ENCODE data around the gene GLIPR2. TPM values are rescaled to one million over a fixed set of nuclear protein-coding genes. Genes with fewer than 3 reads are reported as not detected.

GLIPR2 gene
- polyA plus RNA-seq, 1 of the 3 experiments (the other 2 are of a cell fraction): 38.3 TPM

- TF ChIP-seq PBX3 (IDR thresholded peaks at IDR 0.05): peak; percentile 71
- TF ChIP-seq POLR2AphosphoS5 (IDR thresholded peaks at IDR 0.05; ENCODE audit: low read depth, low read length): 0 out of 2 replicates have a peak, but pooled peaks have one; percentile 19
Measured at GRCh38 chr9:36113999-36114398, 22.5 kb upstream of the GLIPR2 start (continued).

DNA sequence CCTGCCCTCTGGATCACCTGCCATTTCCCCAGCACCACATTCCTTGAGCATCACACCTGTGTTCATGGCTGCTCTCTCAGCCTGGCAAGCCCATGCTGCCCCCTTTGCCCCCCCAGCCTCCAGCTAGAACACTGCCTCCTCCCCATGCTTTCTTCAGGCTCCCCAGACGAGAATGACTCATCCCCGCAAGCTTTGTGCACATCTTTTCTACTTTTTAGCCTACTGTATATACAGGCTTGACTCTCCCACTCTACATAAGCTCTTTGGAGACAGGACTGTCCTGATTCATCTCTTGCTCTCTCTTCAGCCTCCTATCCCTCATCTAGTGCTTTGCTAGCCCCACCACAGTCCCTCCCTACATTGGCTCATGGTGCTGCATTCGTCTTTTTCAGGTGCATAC is 19.9 kb upstream of the GLIPR2 start:
- Histone ChIP-seq H4K20me1 (ENCODE audit: insufficient read depth) (no peaks in the 10 kb centered on the region), H3K9me3 (no peaks in the 10 kb centered on the region), H3K36me3 (replicated peaks in 1 of 2; ENCODE audit: control insufficient read depth in 1 of 2, insufficient read depth in 2 of 2, low read length in 1 of 2) (peaks cover 25 to 33% of the 10 kb centered on the region in 2 experiments), H3K9me2 (no peaks in the 10 kb centered on the region), H3K4me3 (ENCODE audit: low read depth in 2 of 2, low read length in 1 of 2) (no peak overlapping the region), H3K27me3 (ENCODE audit: insufficient read depth) (no peaks in the 10 kb centered on the region), H3K4me2 (no peak overlapping the region), H3K9ac (no peak overlapping the region), H3K4me1 (ENCODE audit: control insufficient read depth in 1 of 2, insufficient read depth in 2 of 2, low read depth in 1 of 2, low read length in 1 of 2) (peaks cover 0 to 7% of the 10 kb centered on the region in 2 experiments; a peak in 2 of 4 replicates), H2AFZ (ENCODE audit: low read depth) (no peak overlapping the region), H3K27ac (ENCODE audit: low read depth in 2 of 2, low read length in 1 of 2) (no peak overlapping the region), H3K79me2 (ENCODE audit: insufficient read depth) (no peaks in the 10 kb centered on the region), H3F3A (replicated peaks; ENCODE audit: insufficient read depth) (peaks cover 11% of the 10 kb centered on the region)
- ChIA-PET POLR2A (no interaction called here), CTCF (interaction anchor here (1.3 to 11.7 kb wide), 2 partner anchors 13 to 15 kb away, joined by 3 to 76 read pairs; no protein-coding TSS in a partner anchor)
- no peak for DNase-seq
- TF ChIP-seq JUND (IDR thresholded peaks at IDR 0.05): 0 out of 2 replicates have a peak, but pooled peaks have one; percentile 21
- TF ChIP-seq ELF1 (IDR thresholded peaks at IDR 0.05): no peak
- WGBS (ENCODE audit: low lambda C conversion rate): 79% methylated on average over 3 of the region's 3 CpGs

DNA sequence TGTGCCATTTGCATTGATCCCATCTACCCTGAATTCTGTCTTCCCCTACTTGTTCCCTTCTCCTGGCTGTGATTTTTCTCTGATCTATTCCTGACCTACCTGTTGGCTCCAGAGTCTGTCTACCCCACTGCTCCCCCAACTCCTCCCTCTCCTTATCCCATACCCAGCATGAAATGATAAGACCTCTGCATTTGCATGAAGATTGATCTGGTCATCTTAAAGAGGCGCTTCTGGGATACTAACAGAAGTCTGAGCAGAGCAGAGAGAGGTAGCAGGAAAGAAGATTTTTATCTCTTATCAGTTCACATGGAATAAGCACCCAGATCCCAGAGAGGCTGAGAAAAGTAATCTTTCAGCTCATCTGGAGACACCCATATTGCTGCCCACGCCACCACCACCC is 18.3 kb upstream of the GLIPR2 start:
- no peaks in the 10 kb centered on the region for H3K9me2 ChIP-seq
- H3K36me3 ChIP-seq (replicated peaks in 1 of 2; ENCODE audit: control insufficient read depth in 1 of 2, insufficient read depth in 2 of 2, low read length in 1 of 2): peaks cover 22 to 44% of the 10 kb centered on the region in 2 experiments
- no peaks in the 10 kb centered on the region for H4K20me1 ChIP-seq (ENCODE audit: insufficient read depth)
- no peak overlapping the region for H3K4me2 ChIP-seq
- no peak for TF ChIP-seq TCF12 (IDR thresholded peaks at IDR 0.05)
- TF ChIP-seq CHD2 (IDR thresholded peaks at IDR 0.05; ENCODE audit: low read length, partially characterized antibody): no peak
- TF ChIP-seq RXRA (IDR thresholded peaks at IDR 0.05; ENCODE audit: borderline replicate concordance, low read depth): no peak
- no peak for TF ChIP-seq PBX3 (IDR thresholded peaks at IDR 0.05)
- no peak for TF ChIP-seq TAF1 (IDR thresholded peaks at IDR 0.05; ENCODE audit: borderline replicate concordance, low read depth, low read length)
- no peak for TF ChIP-seq ELF1 (IDR thresholded peaks at IDR 0.05)
- no peak for TF ChIP-seq MAX (IDR thresholded peaks at IDR 0.05; ENCODE audit: low read depth)
- TF ChIP-seq GABPA (IDR thresholded peaks at IDR 0.05; ENCODE audit: low read depth): no peak
- TF ChIP-seq NFIC (IDR thresholded peaks at IDR 0.05; ENCODE audit: borderline replicate concordance): no peak
- TF ChIP-seq FOSL2 (IDR thresholded peaks at IDR 0.05; ENCODE audit: borderline replicate concordance, low read depth): no peak
- TF ChIP-seq RCOR1 (IDR thresholded peaks at IDR 0.05; ENCODE audit: low read length): no peak
- no peaks in the 10 kb centered on the region; a peak in 2 of 4 replicates for H3K4me1 ChIP-seq (ENCODE audit: control insufficient read depth in 1 of 2, insufficient read depth in 2 of 2, low read depth in 1 of 2, low read length in 1 of 2)
- no peaks in the 10 kb centered on the region for H3K9me3 ChIP-seq
- no peak overlapping the region for H3K9ac ChIP-seq
- peaks cover 8% of the 10 kb centered on the region for H3F3A ChIP-seq (replicated peaks; ENCODE audit: insufficient read depth)
- no peak overlapping the region for H3K27ac ChIP-seq (ENCODE audit: low read depth in 2 of 2, low read length in 1 of 2)
- no peaks in the 10 kb centered on the region for H3K27me3 ChIP-seq (ENCODE audit: insufficient read depth)
- H3K79me2 ChIP-seq (ENCODE audit: insufficient read depth): no peaks in the 10 kb centered on the region
- H2AFZ ChIP-seq (ENCODE audit: low read depth): no peak overlapping the region
- WGBS (ENCODE audit: low lambda C conversion rate): 95% methylated on average over 2 of the region's 2 CpGs
- ChIA-PET POLR2A (no interaction called here), CTCF (interaction anchor here (0.6 to 11.7 kb wide), 7 partner anchors 9 to 628 kb away, joined by 3 to 76 read pairs (median 4); partner anchors contain the start of gene RUSC2)
- DNase-seq: no peak
- H3K4me3 ChIP-seq (ENCODE audit: low read depth in 2 of 2, low read length in 1 of 2): no peak overlapping the region

Data from SK-N-SH (cell line).